HuH-7.5 (cell line): ENCODE results near the gene ZNF683.
"Not testable (repeated sequence)": the region's sequence is repeated elsewhere in the genome, so short reads cannot be mapped to it uniquely, and the experiment has no call there.

Experiments used
- DNase-seq: peaks from one replicate; pipeline ENCODE4 v3.0.0; 2011; ENCODE audit warnings: low spot score

Gene ZNF683

GRCh38 chr1:26337206-26337535, 35.4 kb downstream of the ZNF683 start:
- no peak for DNase-seq

DNA sequence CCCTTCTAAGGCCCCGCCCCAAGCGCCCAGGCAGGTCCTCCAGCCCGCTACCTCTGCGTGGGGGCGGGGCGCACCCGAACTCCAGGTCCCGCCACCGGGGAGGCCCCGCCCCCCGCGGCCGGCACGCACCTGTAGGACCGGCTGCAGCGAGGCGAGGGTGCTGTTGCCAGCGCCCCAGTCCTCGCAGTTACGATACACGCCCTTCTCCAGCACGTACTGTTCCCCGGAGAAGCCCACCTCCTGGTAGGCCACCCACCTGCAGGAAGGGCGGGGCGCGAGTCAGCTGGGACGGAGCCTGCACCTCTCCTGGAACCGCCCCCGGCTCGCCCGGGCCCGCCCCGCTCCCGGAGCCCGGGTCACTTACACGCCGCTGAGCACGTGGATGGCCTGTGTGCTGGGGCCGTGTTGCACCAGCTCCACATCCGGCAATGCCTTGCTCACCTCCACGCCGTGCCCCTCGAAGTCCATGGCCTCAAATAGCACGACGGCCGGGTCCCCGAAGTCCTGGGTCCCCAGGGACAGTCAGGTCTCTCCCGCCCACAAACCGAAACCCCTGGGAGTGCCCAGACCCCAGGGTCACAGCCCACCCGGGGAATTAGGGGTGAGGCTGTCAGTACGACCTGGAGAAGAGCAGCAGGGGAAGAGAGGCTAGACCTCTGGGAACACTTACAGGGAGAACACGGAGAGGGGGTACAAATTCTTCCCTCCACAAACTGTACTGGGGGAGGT, 35.9 kb downstream of the ZNF683 start:
- DNase-seq = peak; percentile 84

DNA sequence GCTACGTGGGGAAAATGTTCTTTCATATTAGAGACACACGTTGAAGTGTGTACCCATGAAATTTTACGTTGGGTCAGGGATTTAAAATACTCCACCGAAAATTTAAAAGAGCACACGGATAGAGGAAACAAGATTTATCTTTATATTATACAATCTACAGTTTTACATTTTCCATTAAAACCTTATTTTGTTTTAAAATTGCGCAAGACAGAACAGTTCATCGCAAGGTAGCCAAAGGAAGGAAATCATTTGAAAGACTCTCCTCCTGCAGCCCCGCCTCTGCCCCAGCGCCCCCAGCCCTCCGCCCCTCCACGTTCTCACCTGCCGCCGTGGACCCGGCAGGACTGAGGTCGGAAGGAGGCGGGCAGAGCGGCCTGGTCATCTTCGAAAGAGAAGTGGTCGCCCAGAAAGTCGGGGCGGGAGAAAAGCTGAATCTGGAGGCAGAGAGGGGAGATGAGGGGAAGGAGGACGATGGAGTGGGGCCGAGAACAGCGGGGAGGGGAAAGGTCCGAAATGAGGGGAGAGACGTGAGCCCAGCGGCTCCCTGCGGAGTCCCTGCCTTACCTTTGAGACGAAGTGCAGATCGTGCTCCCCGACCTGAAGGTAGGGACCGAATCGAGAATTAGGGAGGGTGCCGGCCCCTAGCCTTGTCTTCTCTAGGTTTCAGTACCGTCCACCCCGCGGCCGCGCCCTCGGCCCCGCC, 36.6 kb downstream of the ZNF683 start:
- no peak for DNase-seq

GRCh38 chr1:26333312-26333711, 39.2 kb downstream of the ZNF683 start:
- DNase-seq = not testable (repeated sequence)

GRCh38 chr1:26330276-26330675, 42.3 kb downstream of the ZNF683 start:
- no peak for DNase-seq

DNA sequence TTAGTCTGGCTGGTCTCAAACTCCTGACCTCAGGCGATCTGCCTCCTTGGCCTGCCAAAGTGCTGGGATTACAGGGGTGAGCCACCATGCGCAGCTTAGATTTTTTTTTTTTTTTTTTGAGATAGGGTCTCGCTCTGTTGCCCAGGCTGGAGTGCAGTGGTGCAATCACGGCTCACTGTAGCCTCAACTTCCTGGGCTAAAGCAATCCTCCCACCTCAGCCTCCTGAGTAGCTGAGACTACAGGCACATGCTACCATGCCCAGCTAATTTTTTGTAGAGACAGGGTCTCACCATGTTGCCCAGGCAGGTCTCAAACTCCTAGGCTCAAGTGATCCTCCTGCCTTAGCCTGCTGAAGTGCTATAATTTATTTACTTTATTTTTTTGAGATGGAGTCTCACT, 43.2 kb downstream of the ZNF683 start:
- not testable (repeated sequence) for DNase-seq

- no peak for DNase-seq
Measured at GRCh38 chr1:26328597-26328996, 44.0 kb downstream of the ZNF683 start.

DNA sequence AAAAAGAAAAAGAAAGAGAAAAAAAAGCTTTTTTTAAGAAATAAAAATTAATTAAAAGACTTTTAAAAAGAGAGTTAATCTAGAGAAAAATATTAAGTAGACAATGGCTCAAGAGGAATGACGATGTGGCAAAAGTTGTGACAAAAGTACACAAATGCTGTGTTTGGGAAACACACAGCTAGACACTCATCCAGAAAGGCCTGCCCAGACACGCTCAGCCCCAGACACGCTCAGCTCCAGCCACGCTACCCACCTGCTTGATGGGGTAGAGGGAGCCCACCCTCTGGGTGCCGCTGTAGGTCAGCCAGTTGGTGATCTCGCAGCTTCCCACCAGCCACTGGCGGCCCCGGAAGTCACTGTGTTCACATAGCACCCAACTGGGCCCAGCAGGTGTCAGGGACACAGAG, 44.6 kb downstream of the ZNF683 start:
- no peak for DNase-seq

DNA sequence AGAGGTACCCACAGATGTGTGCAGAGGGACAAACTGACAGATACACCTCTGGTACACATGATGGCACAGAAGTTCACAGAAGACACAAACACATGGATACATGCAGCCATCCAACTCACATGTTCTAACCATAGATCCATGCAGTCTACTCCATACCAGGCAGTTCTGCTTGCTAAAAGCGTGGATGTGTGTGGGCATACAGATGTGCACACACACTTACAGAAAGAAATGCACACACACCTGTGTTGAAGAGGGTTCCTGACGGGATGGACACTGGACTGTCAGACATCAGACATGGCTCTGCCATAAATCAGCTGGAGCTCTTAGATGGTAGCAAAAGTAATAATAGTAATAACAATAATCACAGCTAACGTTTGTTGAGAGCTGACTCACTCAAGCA, 48.0 kb downstream of the ZNF683 start:
- no peak for DNase-seq

- DNase-seq = no peak
Measured at GRCh38 chr1:26323382-26323781, 49.2 kb downstream of the ZNF683 start.

GRCh38 chr1:26322042-26322331, 50.6 kb downstream of the ZNF683 start:
- no peak for DNase-seq

DNA sequence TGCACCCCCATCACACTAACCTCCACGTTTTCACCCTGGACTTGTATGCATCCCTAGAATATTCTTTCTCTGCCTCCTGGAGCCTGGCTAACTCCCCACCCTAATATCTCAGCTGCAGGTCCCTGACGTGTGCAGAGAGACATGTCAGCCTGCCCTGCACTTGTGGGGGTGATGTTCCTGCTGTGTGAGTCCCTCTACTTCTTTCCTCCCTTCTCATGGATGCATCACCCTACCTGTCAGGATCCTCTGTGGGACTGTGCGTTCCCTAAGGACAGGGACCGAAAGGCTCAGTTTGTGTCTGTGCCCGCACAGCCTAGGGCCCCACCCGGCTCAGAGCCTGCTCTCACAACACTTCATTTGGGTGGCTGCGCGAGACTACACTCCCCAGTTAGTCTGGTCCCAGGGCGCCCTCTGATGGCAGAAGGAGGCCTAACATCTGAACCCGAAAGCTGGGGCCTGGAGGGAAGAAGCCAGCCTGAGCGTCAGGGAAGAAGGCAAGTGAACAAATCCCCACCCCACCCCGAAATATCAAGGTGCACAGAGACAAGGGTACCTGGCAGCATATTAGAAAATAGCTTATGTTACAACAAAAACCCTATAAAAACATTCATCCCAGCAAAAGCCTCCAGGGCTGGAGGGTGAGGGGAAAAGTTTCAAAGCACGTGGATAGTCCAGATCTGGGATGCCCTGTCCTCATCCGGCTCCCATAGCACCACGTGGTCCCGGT, 51.1 kb downstream of the ZNF683 start:
- DNase-seq = peak; percentile 83

DNA sequence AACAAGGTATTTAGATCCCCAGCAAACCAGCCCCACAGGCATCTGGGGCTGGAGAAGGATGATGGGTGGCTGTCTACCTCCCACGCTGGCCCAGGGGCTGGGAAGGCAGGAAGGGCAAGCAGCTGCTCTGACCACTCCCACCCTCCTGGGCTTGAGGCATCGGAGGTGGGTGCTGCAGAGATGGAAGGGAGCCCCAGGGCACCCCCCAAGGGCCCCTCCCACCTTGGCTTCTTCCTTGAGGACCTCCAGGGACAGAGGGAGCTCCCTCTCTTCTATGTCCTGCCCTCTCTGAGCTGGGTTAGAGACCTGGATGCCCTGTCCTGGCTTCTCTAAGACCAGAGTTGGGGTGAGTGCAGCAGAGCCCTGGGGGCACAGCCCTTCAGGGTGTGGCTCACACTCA, 51.7 kb downstream of the ZNF683 start:
- no peak for DNase-seq

DNA sequence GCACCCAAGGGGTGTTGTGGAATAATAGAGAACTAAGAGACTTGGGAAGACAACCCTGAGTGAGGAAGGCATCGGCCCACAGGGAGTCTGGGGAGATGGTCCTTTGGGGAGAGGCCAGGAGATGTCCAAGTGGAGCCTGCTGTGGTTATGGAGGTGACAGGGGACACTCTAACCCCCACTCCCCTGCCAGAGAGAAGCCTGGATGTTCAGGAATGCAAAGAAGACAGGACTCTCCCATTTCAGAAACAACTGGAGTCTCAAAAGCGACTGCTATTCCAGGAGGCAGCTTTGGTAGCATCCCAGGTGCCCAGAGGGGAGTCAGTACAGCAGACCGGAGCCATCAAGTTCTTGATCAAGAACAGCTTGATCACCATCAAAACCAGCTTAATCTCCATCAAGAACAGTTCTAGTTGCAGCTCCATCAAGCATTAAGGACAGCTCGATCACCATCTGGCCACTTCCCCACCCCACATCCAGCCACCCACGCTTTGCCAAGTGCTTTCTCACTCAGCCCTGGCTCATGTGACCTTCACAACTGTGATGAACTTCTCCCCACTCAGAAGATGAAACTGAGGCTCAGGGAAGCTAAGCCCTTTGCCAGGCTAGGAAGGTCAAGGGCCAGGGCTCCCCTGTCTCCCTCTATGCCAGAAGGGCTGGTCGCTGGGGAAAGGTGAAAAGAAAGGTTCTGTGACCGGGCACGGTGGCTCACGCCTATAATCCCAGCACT, 54.0 kb downstream of the ZNF683 start:
- DNase-seq = no peak

- no peak for DNase-seq
Measured at GRCh38 chr1:26317612-26318337, 54.8 kb downstream of the ZNF683 start, which contains the start of gene CD52. CD52 (plus strand) TSS chr1:26317958; CDS start chr1:26318018, 60 bp downstream.

DNA sequence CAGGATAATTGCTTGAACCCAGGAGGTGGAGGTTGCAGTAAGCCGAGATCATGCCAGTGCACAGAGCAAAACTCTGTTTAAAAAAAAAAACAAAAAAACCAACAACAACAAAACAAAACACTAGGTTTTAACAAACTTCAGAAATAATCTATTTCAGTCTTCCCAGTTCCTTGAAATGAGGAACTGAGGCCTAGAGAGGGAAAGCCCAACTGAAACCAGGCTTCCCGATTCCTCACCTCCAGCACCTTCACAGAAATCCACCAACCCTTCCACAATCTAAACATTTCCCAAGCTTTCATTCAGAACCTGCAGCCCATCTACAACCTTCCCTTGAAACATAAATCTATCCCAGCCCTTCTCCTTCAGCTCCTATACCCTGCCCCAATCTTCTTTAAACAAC, 55.4 kb downstream of the ZNF683 start:
- no peak for DNase-seq

GRCh38 chr1:26315874-26316850, 56.4 kb downstream of the ZNF683 start:
- no peak for DNase-seq

DNA sequence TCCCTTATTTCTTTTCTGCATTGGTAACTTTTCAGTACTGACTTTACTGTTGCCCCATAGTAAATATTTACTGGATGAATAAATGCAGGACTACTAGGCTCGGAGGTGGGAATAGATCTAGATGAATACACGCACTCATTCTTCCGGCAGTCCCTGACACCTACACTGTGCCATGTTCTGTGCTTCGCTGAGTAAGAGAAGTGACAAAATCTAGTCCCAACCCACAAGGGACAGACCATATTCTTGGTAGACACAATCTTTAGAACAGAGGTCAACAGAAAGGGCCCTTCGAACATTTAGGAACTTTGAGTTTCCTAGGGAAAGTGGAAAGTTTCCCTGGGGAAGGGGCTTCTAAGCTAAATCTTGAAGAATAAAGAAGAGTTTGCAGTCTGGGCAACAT, 58.0 kb downstream of the ZNF683 start:
- DNase-seq = no peak
